LNCaP clone FGC (cell line): ENCODE results near the gene BICC1.

Experiments used
- DNase-seq: peaks from one replicate; pipeline ENCODE4 v3.0.0-alpha.2; 2011; ENCODE audit warnings: low read depth
- H3K4me3 ChIP-seq: 2 replicates; pipeline ENCODE4 v1.5.1; 2011; ENCODE audit warnings: mild to moderate bottlenecking, low read depth, low read length, control low read depth
- TF ChIP-seq, protein P1 (sequence below): IDR thresholded peaks from 2 replicates; pipeline ENCODE4 v1.5.1; 2012; ENCODE audit warnings: mild to moderate bottlenecking; ENCODE audit not compliant: control insufficient read depth, insufficient read depth; ENCODE audit errors: extremely low read depth

The BICC1 gene

DNA sequence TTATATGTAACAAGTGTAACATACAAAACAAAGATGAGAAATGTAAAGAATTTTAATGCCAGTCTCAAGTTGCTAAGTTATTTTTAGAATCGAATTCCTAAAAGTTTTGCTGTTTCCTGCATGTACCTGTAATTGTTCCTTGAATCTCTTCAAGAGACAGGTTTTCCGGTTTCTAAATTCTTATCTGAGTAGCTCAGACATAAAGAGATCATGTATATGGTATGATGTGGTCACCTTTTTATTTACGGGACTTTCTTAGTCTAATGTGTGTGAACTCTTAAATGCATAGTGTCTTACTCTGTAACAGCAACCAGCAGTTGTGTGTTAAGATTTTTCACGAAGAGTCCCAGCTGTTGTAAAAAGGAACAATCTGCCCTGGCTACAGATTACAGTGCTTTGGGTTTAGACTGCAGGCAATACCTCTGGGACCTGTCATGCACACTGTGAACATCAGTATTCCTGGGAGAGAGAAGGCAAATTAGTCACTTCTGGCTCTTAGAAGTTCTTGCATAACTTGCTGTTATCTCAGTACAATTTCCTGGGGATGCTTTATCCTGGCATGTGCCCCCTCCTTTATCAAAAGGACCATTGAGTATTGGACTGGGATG is 263.4 kb downstream of the BICC1 start:
- H3K4me3 ChIP-seq: no peak overlapping the region
- TF ChIP-seq, protein P1, sequence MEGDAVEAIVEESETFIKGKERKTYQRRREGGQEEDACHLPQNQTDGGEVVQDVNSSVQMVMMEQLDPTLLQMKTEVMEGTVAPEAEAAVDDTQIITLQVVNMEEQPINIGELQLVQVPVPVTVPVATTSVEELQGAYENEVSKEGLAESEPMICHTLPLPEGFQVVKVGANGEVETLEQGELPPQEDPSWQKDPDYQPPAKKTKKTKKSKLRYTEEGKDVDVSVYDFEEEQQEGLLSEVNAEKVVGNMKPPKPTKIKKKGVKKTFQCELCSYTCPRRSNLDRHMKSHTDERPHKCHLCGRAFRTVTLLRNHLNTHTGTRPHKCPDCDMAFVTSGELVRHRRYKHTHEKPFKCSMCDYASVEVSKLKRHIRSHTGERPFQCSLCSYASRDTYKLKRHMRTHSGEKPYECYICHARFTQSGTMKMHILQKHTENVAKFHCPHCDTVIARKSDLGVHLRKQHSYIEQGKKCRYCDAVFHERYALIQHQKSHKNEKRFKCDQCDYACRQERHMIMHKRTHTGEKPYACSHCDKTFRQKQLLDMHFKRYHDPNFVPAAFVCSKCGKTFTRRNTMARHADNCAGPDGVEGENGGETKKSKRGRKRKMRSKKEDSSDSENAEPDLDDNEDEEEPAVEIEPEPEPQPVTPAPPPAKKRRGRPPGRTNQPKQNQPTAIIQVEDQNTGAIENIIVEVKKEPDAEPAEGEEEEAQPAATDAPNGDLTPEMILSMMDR: no peak
- no peak for DNase-seq

DNA sequence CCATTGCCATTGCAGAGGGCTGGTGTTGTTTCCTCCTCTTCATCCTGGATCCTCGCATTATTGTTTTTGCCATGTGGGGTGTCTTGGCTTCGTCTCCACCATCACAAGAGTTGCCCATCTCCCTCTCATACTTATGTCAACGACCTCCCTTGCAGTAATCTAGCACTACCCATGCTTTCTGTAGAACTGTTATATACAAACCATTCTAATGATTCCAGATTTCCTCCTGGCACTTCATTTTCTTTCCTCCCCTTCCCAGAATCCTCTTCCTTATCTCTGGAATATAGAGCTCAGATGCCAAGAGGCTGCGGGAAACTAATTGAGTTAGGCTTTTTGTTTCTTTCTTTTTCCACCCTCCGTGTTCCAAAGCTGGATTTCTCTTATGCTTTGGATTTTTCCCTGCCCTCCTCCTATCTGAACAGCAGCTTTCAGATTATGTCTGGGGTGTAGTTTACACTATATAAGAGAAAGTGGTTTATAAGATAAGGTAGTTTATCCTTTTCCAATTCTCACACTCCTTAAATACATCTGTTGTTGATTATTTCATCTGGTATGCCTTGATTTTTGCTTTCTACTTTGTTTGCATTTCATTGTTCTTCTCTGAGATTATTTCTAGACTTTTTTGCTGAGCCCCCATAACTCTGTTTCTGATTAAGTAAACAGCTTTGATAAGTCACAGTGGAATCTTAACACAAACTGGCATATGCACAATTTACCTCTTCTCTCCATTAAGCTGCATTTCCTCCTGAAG is 264.1 kb downstream of the BICC1 start:
- no peak overlapping the region for H3K4me3 ChIP-seq
- DNase-seq: no peak
- TF ChIP-seq, protein P1: no peak

DNA sequence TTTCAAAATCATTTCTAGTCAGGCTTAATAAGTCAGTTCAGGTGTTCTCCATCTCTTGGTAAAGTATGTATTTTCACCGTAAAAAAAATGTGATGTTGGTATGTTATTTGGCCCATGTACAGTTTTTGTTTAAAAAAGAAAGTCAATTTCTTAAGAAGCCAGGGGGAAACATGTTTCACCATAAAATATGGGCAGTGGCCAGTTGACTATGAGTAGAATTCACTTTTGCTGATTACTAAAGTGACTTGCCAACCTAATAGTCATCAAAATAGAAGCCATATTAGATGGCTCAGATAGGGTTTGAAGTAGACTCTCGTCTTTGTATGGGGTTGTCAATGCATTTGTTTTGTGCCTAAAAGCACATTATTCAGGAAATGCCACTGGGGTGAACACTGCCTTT is 266.3 kb downstream of the BICC1 start:
- TF ChIP-seq, protein P1: no peak
- H3K4me3 ChIP-seq: no peak overlapping the region
- DNase-seq: no peak

DNA sequence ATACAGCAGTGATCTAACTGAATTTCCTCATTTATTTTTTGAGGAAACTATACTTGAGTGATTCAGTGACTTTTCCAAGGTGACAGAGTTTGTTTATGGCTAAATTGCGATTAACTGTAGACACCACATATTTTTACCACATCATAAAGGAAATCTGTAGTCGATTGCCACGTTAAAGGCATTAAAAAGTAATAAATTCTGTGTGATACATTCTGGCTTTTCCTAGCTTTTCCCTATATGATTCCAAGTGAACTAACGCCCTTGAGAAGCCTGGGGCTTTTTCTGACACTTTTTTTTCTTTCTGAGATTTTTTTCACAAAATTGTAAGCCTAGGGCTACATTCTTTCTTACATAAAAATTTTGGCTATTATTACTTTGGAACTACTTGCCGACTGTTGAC is 266.9 kb downstream of the BICC1 start:
- no peak overlapping the region for H3K4me3 ChIP-seq
- DNase-seq: no peak
- TF ChIP-seq, protein P1: no peak

DNA sequence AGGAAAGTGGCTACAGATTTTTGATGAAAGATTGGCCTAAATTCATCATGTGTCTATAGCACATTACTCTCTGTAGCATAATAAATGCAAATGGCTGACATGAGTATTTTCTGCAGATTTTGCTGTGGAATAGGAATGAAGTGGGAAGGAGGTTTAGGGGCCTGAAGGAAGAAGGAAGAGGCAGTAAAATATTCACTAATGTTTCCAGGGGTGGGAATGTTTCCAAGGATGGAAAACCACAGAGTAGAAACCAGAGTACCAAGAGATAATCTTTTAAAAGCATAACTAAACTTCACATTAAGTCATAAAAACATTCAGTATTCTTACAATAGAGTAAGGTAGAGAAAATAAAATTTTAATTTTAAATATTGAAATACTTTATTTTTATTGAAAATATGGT is 267.8 kb downstream of the BICC1 start:
- no peak overlapping the region for H3K4me3 ChIP-seq
- TF ChIP-seq, protein P1: no peak
- DNase-seq: no peak

DNA sequence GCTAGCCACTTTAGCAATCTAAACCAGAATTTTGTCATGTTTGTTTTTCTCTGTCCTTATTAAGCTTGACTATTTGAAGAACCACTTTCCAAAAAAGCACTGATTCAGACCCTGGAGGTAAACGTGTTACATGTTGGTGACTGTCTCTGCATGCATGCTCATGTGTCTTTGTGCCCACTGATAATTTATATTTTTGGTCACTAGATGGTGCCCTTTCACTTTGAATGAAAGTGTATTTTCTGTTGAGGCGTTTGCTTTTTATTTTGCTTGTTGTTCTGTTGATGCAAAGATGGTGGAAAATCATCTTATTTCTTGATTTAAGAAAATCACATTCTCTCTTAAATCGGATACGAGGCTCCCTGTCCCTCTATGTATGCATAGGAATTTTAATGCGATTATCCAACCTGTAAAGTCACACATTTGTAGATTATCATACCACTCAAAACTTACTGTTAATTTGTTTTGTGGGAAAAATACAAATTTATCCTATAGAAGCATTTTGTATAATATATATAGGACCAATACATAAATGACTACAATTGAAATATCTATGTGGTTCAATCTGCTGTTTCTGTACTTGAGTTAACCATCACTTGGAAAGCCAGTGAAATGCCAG is 269.3 kb downstream of the BICC1 start:
- H3K4me3 ChIP-seq: no peak overlapping the region
- TF ChIP-seq, protein P1: peak; percentile 65
- peak; percentile 21 for DNase-seq
